NT2/D1 (cell line): ENCODE results near the gene TMEM255B.

ENCODE experiments used
- DNase-seq: peaks from one replicate; pipeline ENCODE4 v3.0.0-alpha.2; 2011; ENCODE audit warnings: low read depth, low spot score
- H3K27me3 ChIP-seq: 2 replicates; pipeline ENCODE4 v1.6.0; 2011; ENCODE audit warnings: mild to moderate bottlenecking; ENCODE audit not compliant: insufficient read length, insufficient read depth
- H3K36me3 ChIP-seq: 2 replicates; pipeline ENCODE4 v1.6.1; 2011; ENCODE audit warnings: mild to moderate bottlenecking, low read length, mixed read lengths; ENCODE audit not compliant: insufficient read depth, insufficient read length
- H3K4me1 ChIP-seq: 2 replicates; pipeline ENCODE4 v1.5.1; 2011; ENCODE audit not compliant: insufficient read depth, insufficient read length
- H3K4me3 ChIP-seq: 2 replicates; pipeline ENCODE4 v1.5.1; 2011; ENCODE audit warnings: low read depth; ENCODE audit not compliant: insufficient read length
- H3K9ac ChIP-seq: 2 replicates; pipeline ENCODE4 v1.6.0; 2011; ENCODE audit warnings: low read depth; ENCODE audit not compliant: insufficient read length
- H3K9me3 ChIP-seq: 2 replicates; pipeline ENCODE4 v1.5.1; 2011; ENCODE audit warnings: mild to moderate bottlenecking, low read length; ENCODE audit not compliant: insufficient read depth
- SUZ12 ChIP-seq: IDR thresholded peaks from 2 replicates; pipeline ENCODE4 v1.6.1; 2011; ENCODE audit not compliant: insufficient read length, insufficient read depth; ENCODE audit errors: extremely low read depth
- YY1 ChIP-seq: IDR thresholded peaks from 2 replicates; pipeline ENCODE4 v1.6.1; 2011; ENCODE audit not compliant: insufficient read length, insufficient read depth
- ZNF274 ChIP-seq: IDR thresholded peaks from 2 replicates; pipeline ENCODE4 v1.6.1; 2011; ENCODE audit warnings: mild to moderate bottlenecking, low read depth, low read length

Gene TMEM255B

GRCh38 chr13:113812178-113813040, 53.4 kb downstream of the TMEM255B start:
- peaks cover 5% of the 10 kb centered on the region for H3K4me1 ChIP-seq

GRCh38 chr13:113813070-113813748, 54.2 kb downstream of the TMEM255B start:
- H3K27me3 ChIP-seq = no peaks in the 10 kb centered on the region
- H3K4me3 ChIP-seq = no peak overlapping the region
- no peak for TF ChIP-seq YY1
- peaks cover 7% of the 10 kb centered on the region for H3K36me3 ChIP-seq
- no peak for DNase-seq
- no peak overlapping the region for H3K9ac ChIP-seq
- peaks cover 5% of the 10 kb centered on the region for H3K4me1 ChIP-seq
- peaks cover 14% of the 10 kb centered on the region for H3K9me3 ChIP-seq

More at GRCh38 chr13:113812178-113813040, 53.4 kb downstream of the TMEM255B start:
- TF ChIP-seq SUZ12 = no peak
- no peak for TF ChIP-seq ZNF274
- no peak for TF ChIP-seq YY1
- peaks cover 7% of the 10 kb centered on the region for H3K36me3 ChIP-seq
- no peak overlapping the region for H3K9ac ChIP-seq
- peaks cover 19% of the 10 kb centered on the region for H3K9me3 ChIP-seq
- no peaks in the 10 kb centered on the region for H3K27me3 ChIP-seq
- no peak overlapping the region for H3K4me3 ChIP-seq
- no peak for DNase-seq

GRCh38 chr13:113813749-113814434, 54.9 kb downstream of the TMEM255B start:
- no peak overlapping the region for H3K9ac ChIP-seq
- H3K36me3 ChIP-seq = peaks cover 7% of the 10 kb centered on the region
- no peak overlapping the region for H3K4me3 ChIP-seq
- no peaks in the 10 kb centered on the region for H3K27me3 ChIP-seq
- DNase-seq = no peak
- TF ChIP-seq YY1 (no peak), SUZ12 (no peak), ZNF274 (no peak)
- H3K4me1 ChIP-seq = peaks cover 5% of the 10 kb centered on the region
- peaks cover 8% of the 10 kb centered on the region for H3K9me3 ChIP-seq

GRCh38 chr13:113814435-113814821, 55.4 kb downstream of the TMEM255B start:
- Histone ChIP-seq H3K9ac (no peak overlapping the region), H3K36me3 (peaks cover 7% of the 10 kb centered on the region), H3K4me1 (peaks cover 5% of the 10 kb centered on the region), H3K9me3 (peaks cover 5% of the 10 kb centered on the region; the same call in 1 of the 2 replicates), H3K4me3 (no peak overlapping the region), H3K27me3 (no peaks in the 10 kb centered on the region)
- no peak for DNase-seq
- TF ChIP-seq ZNF274 (no peak), SUZ12 (no peak), YY1 (no peak)

- no peak for TF ChIP-seq ZNF274
- TF ChIP-seq SUZ12 = no peak
- no peak for TF ChIP-seq YY1
- no peak overlapping the region for H3K9ac ChIP-seq
- H3K27me3 ChIP-seq = no peaks in the 10 kb centered on the region
- peaks cover 16% of the 10 kb centered on the region for H3K36me3 ChIP-seq
- no peaks in the 10 kb centered on the region for H3K9me3 ChIP-seq
- no peak overlapping the region for H3K4me3 ChIP-seq
- H3K4me1 ChIP-seq = peaks cover 5% of the 10 kb centered on the region
- no peak for DNase-seq
These were observed 56.4 kb downstream of the TMEM255B start for GRCh38 chr13:113815151-113816058.

GRCh38 chr13:113816254-113816929, 57.4 kb downstream of the TMEM255B start:
- TF ChIP-seq SUZ12 (no peak), ZNF274 (no peak), YY1 (no peak)
- Histone ChIP-seq H3K4me1 (peaks cover 7% of the 10 kb centered on the region), H3K36me3 (peaks cover 22% of the 10 kb centered on the region), H3K27me3 (no peaks in the 10 kb centered on the region), H3K4me3 (no peak overlapping the region), H3K9me3 (no peaks in the 10 kb centered on the region), H3K9ac (peak overlapping the region; percentile 28)
- DNase-seq = no peak
